Hematopoietic multipotent progenitor cell (in vitro differentiated cells): ENCODE results near the gene TSPOAP1. TPM values are rescaled to one million over a fixed set of nuclear protein-coding genes. Genes with fewer than 3 reads are reported as not detected.

Experiments used
- DNase-seq, 3 donors: peaks; one replicate each; pipeline ENCODE4 v3.0.0-alpha.2; 2011 to 2015; ENCODE audit warnings: low read depth in 2 of 3, low spot score in 2 of 3
- small RNA-seq: library from RNA; depleted of rRNA; stranded (forward); fragments of <200 nt; gene quantifications from one replicate; pipeline ENCODE3, GENCODE V24; 2012
- total RNA-seq: library from RNA; depleted of rRNA; stranded (reverse); fragments of >200 nt; gene quantifications from one replicate; pipeline ENCODE4 v1.2.3, GENCODE V29; 2012

TSPOAP1 gene
- total RNA-seq, 1 donor: 16.7 TPM

DNA sequence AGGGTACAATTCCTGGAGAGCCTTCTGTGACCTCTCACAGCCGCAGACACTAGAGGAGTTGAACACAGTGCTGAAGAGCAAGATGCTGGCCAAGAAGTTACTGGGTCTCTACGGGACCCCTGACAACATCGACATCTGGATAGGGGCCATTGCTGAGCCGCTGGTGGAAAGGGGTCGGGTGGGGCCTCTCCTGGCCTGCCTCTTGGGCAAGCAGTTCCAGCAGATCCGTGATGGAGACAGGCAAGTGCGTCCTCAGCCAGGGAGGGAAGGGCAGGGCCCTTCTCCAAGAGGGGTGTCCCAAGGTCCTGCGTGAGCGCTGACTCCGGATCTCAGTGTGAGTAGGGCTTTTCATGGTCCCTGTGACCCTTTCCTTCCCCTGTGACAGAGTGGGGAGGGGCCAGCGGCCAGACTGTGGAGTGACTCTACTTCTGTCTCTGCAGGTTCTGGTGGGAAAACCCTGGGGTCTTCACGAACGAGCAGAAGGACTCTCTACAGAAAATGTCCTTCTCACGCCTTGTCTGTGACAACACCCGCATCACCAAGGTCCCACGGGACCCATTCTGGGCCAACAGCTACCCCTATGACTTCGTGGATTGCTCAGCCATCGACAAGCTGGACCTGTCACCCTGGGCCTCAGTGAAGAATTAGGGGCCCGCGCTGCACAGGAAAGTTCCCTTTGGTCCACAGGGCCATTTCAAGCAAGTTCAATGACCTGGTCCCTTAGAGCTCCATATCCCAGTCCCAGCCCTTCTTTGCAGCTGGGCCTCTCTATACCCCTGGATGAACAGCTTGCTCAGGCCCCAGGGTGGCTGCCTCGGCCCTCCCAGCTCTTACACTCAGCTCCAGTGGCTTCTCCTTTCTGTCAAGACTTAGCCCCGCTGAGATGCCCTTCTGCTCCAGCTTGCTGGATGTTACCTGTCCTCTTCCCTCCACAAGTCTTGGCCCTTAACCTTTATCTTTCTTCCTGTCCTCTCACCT is 61.0 kb downstream of the TSPOAP1 start:
- DNase-seq: no peak

DNA sequence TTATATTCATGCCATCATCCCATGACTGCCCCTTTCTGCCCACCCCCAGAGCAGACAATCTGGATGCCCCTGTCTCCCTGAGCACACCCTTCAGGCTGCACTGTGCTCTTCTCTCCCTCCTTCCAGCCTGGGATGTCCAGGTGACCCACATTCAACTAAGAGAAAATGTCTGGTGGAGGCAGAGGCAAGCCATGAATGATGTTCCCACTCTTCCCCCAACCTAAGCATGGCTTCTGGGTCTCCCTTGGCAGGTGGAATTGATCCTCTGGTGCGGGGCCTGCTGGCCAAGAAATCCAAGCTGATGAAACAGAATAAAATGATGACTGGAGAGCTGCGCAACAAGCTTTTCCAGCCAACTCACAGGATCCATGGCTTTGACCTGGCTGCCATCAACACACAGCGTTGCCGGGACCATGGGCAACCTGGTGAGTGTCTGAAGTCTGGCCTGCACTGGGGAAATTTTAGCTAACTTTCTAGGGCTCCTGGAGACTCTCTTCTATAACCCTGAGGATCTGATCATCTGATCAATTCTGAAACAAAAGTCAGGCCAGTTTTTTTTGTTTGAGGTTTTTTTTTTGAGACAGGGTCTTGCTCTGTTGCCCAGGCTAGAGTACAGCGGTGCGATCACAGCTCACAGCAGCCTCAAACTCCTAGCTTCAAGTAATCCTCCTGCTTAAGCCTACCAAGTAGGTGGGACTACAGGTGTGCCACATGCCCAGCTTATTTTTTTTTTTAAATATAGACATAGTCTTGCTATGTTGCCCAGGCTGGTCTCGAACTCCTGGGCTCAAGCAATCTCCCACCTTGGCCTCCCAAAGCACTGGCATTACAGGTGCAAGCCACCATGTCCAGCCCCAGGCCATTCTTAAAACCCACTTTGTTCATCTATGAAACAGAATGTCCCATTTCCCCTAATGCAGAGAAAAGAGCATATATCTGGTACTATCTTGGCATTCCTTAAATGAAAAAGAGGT is 62.4 kb downstream of the TSPOAP1 start:
- DNase-seq: no peak

GRCh38 chr17:58265271-58265670 is 63.3 kb downstream of the TSPOAP1 start:
- DNase-seq: no peak

DNA sequence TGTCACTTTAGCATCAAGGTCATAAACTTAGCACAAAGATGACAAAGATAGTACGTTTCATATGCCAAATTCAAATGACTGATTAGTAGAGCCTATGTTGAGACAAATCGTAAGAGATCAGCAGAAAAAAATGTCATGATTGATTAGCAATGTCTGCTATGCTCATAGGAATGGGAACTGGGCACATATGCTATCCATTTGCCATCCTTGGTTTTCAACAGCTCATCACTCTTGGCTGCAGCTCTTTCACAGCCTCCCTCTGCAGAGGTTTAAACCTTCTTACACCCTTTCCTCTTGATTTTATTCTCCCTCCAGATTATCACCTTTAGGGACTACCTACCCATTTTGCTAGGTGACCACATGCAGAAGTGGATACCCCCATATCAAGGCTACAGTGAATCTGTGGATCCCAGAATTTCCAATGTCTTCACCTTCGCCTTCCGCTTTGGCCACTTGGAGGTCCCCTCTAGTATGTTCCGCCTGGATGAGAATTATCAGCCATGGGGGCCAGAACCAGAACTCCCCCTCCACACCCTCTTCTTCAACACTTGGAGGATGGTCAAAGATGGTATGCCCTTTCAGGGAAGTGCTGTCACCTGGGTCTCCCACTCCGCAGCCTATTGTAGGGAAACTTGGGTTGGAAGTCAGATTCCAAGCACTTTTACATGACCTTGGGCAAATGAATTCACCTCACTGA is 64.0 kb downstream of the TSPOAP1 start:
- no peak for DNase-seq

- no peak for DNase-seq
Observed at GRCh38 chr17:58263773-58264172, 64.8 kb downstream of the TSPOAP1 start.

DNA sequence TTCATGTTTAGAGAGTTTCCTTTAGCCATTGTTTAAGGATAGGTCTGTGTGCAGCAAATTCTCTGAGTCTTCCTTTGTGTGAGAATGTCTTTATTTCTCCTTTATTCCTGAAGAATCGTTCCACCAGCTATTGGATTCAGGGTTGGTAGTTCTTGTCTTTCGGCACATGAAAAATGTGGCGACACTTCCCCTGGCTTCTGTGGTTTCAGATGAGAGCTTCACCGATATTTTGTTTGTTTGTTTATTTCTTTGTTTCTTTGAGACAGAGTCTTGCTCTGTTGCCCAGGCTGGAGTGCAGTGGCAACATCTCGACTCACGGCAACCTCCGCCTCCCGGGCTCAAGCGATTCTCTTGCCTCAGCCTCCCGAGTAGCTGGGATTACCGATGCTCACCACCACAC is 66.4 kb downstream of the TSPOAP1 start:
- DNase-seq: no peak

- DNase-seq: no peak
Observed at GRCh38 chr17:58254803-58255202, 73.8 kb downstream of the TSPOAP1 start.

GRCh38 chr17:58253082-58253481 is 75.5 kb downstream of the TSPOAP1 start:
- no peak for DNase-seq

GRCh38 chr17:58252141-58252540 is 76.5 kb downstream of the TSPOAP1 start:
- no peak for DNase-seq

Small RNAs within 50 kb of the gene (small RNA-seq; reads per million reads assigned to genes)
- gene MIR4736: not detected

Other genes with a start within 250 kb of the TSPOAP1 start
- 14.5 TPM for gene DYNLL2, start 245.4 kb downstream of the TSPOAP1 start, total RNA-seq
- gene OR4D1, start 180.4 kb downstream of the TSPOAP1 start, total RNA-seq: 0.81 TPM
- gene OR4D2, start 161.8 kb downstream of the TSPOAP1 start, total RNA-seq: under 0.01 TPM
- 0.54 TPM for gene EPX, start 136.1 kb downstream of the TSPOAP1 start, total RNA-seq
- gene MKS1, start 109.5 kb downstream of the TSPOAP1 start, total RNA-seq: 21.3 TPM
- under 0.01 TPM for gene LPO, start 90.2 kb downstream of the TSPOAP1 start, total RNA-seq
- gene MPO, start 47.9 kb downstream of the TSPOAP1 start, total RNA-seq: 371 TPM
- gene SUPT4H1, start 23.4 kb upstream of the TSPOAP1 start, total RNA-seq: 67.3 TPM
- gene RNF43, start 88.7 kb upstream of the TSPOAP1 start, total RNA-seq: 0.54 TPM
- gene HSF5, start 159.6 kb upstream of the TSPOAP1 start, total RNA-seq: 2.4 TPM
- gene MTMR4, start 185.8 kb upstream of the TSPOAP1 start, total RNA-seq: 55.2 TPM